DOHH2 (cell line): Measurements from ENCODE around the gene BTBD19.

Experiments
- EZH2phosphoT487 ChIP-seq: fragments of 200-600 bp; sonication (generic); IDR thresholded peaks from 2 replicates; pipeline ENCODE4 v1.6.1; 2017; ENCODE audit warnings: borderline replicate concordance, mild to moderate bottlenecking, antibody characterized with exemption, low read length, moderate library complexity, mixed read lengths
- TF ChIP-seq, protein P1 (sequence below): fragments of 200-600 bp; sonication (generic); IDR thresholded peaks from one replicate; pipeline ENCODE4 v1.5.1; 2014; ENCODE audit warnings: antibody characterized with exemption, mild to moderate bottlenecking, low read depth, low read length; ENCODE audit not compliant: poor library complexity, severe bottlenecking

DNA sequence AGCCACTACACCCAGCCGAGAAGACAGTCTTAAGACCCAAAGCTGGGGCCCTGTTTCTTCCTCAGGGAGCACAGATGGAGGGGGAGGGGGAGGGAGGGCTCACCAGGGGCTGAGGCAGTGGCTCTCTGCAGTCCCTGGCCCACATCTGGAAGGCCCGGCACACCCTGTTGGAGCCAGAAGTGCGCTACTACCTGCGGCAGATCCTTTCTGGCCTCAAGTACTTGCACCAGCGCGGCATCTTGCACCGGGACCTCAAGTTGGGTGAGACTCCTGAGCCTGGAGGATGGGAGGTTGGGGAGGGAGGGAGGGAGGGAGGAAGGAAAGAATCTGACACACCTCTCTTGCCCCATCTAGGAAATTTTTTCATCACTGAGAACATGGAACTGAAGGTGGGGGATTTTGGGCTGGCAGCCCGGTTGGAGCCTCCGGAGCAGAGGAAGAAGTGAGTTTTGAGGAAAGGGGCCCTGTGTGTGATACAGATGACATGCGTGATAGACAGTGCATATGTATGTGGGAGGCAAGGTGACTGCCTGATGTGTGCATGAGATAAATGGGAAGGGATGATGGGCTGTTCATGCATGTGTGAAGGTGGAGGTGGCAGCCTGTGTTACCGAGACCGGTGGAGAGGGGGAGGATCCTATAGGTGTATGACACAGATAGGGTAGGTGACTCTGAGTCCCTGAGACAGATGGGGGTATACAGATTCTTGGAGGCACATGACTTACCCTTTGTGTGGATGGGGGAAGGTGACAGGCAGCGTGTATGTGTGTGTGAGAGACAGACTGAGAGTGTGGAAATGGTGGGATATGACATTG is 6.6 kb upstream of the BTBD19 start:
- TF ChIP-seq, protein P1, sequence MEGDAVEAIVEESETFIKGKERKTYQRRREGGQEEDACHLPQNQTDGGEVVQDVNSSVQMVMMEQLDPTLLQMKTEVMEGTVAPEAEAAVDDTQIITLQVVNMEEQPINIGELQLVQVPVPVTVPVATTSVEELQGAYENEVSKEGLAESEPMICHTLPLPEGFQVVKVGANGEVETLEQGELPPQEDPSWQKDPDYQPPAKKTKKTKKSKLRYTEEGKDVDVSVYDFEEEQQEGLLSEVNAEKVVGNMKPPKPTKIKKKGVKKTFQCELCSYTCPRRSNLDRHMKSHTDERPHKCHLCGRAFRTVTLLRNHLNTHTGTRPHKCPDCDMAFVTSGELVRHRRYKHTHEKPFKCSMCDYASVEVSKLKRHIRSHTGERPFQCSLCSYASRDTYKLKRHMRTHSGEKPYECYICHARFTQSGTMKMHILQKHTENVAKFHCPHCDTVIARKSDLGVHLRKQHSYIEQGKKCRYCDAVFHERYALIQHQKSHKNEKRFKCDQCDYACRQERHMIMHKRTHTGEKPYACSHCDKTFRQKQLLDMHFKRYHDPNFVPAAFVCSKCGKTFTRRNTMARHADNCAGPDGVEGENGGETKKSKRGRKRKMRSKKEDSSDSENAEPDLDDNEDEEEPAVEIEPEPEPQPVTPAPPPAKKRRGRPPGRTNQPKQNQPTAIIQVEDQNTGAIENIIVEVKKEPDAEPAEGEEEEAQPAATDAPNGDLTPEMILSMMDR = no peak
- TF ChIP-seq EZH2phosphoT487 = no peak
